T follicular helper cell (primary cell): ENCODE data around the gene GNPAT.

Source experiments
- DNase-seq: peaks from one replicate; pipeline ENCODE4 v3.0.0-alpha.2; 2020; ENCODE audit warnings: low read depth

The GNPAT gene

GRCh38 chr1:231242516-231243198 is 1.6 kb downstream of the GNPAT start:
- DNase-seq, result no peak

GRCh38 chr1:231248778-231249177 is 7.8 kb downstream of the GNPAT start:
- DNase-seq, result no peak

- no peak for DNase-seq
These were observed 11.3 kb downstream of the GNPAT start for GRCh38 chr1:231252336-231252735.

GRCh38 chr1:231260351-231260750 is 19.3 kb downstream of the GNPAT start:
- no peak for DNase-seq

- no peak for DNase-seq
These were observed 23.6 kb downstream of the GNPAT start for GRCh38 chr1:231264642-231265041.

- DNase-seq, result no peak
These were observed 24.4 kb downstream of the GNPAT start for GRCh38 chr1:231265379-231265778.

- no peak for DNase-seq
These were observed 25.9 kb downstream of the GNPAT start for GRCh38 chr1:231266811-231267322.

- DNase-seq, result no peak
These were observed 31.2 kb downstream of the GNPAT start for GRCh38 chr1:231272173-231272572.

- no peak for DNase-seq
These were observed 31.9 kb downstream of the GNPAT start for GRCh38 chr1:231272880-231273279.

- DNase-seq, result no peak
These were observed 33.3 kb downstream of the GNPAT start for GRCh38 chr1:231274119-231274825.

GRCh38 chr1:231278100-231278790 is 37.2 kb downstream of the GNPAT start:
- DNase-seq, result no peak

GRCh38 chr1:231279081-231279480 is 38.1 kb downstream of the GNPAT start:
- no peak for DNase-seq

GRCh38 chr1:231279683-231280082 is 38.7 kb downstream of the GNPAT start:
- no peak for DNase-seq

- no peak for DNase-seq
These were observed 43.4 kb downstream of the GNPAT start for GRCh38 chr1:231284441-231284840.

GRCh38 chr1:231286603-231287002 is 45.6 kb downstream of the GNPAT start:
- DNase-seq, result no peak

- DNase-seq, result no peak
These were observed 54.9 kb downstream of the GNPAT start for GRCh38 chr1:231295938-231296337.

- DNase-seq, result no peak
These were observed 61.0 kb downstream of the GNPAT start for GRCh38 chr1:231301990-231302389.

GRCh38 chr1:231310391-231310934 is 69.5 kb downstream of the GNPAT start:
- no peak for DNase-seq

- no peak for DNase-seq
These were observed 70.9 kb downstream of the GNPAT start for GRCh38 chr1:231311720-231312431.

- no peak for DNase-seq
These were observed 71.4 kb downstream of the GNPAT start for GRCh38 chr1:231312432-231312788.

GRCh38 chr1:231313661-231314060 is 72.6 kb downstream of the GNPAT start:
- no peak for DNase-seq

GRCh38 chr1:231315887-231316286 is 74.9 kb downstream of the GNPAT start:
- no peak for DNase-seq
